Endothelial cell of umbilical vein (primary cell): Measurements from ENCODE around the gene ANKHD1. TPM values are rescaled to one million over a fixed set of nuclear protein-coding genes. Genes with fewer than 3 reads are reported as not detected.

Source experiments
- BruUV-seq: library from RNA; stranded (reverse); fragments of 400-500 nt; replicated peaks from 2 replicates; lab custom pipeline; 2021; lab: Mats Ljungman, UMichigan
- CTCF ChIA-PET: fragments of 300-600, 350-600 bp; sonication (Branson Sonifier 250); formaldehyde crosslinking; loops from one replicate; lab custom pipeline; 2021; ENCODE audit warnings: antibody characterized with exemption, inconsistent platforms; lab: Charles Lee
- POLR2A ChIA-PET: fragments of 300-600, 350-600 bp; sonication (Branson Sonifier 250); formaldehyde crosslinking; loops from one replicate; lab custom pipeline; 2021; ENCODE audit warnings: antibody characterized with exemption, inconsistent platforms; lab: Charles Lee
- DNase-seq: peaks from one replicate; pipeline ENCODE4 v3.0.0-alpha.2; 2011; ENCODE audit warnings: low read depth, low spot score
- FAIRE-seq: peaks from 2 replicates; lab custom pipeline; 2011; peaks lifted over from hg19 to GRCh38; lab: Jason Lieb, UNC
- H2AFZ ChIP-seq: 2 replicates; pipeline ENCODE4 v1.6.0; 2012; ENCODE audit warnings: low read depth, low read length, control low read depth, inconsistent platforms
- H3K27ac ChIP-seq: 2 replicates; pipeline ENCODE4 v1.5.1; 2011; ENCODE audit warnings: low read depth, mild to moderate bottlenecking, control low read depth, low read length, moderate library complexity; ENCODE audit not compliant: insufficient read depth
- H3K27me3 ChIP-seq, 2 experiments: 2 replicates each; pipeline versions ENCODE4 v1.6.0 to v1.6.1; 2011; ENCODE audit warnings: low read length in 2 of 2, mixed read lengths in 1 of 2; ENCODE audit not compliant: control insufficient read depth in 2 of 2, insufficient read depth in 2 of 2
- H3K36me3 ChIP-seq, 2 experiments: 2 replicates in 1 of 2; 3 replicates in 1 of 2; pipeline ENCODE4 v1.5.1; 2011; ENCODE audit warnings: low read length in 2 of 2, mild to moderate bottlenecking in 1 of 2, moderate library complexity in 1 of 2; ENCODE audit not compliant: control insufficient read depth in 2 of 2, insufficient read depth in 2 of 2; ENCODE audit errors: extremely low read depth in 1 of 2
- H3K4me1 ChIP-seq: 3 replicates; pipeline ENCODE4 v1.5.1; 2011; ENCODE audit warnings: mild to moderate bottlenecking, low read length; ENCODE audit not compliant: control insufficient read depth, insufficient read depth; ENCODE audit errors: extremely low read depth
- H3K4me2 ChIP-seq: 2 replicates; pipeline ENCODE4 v1.6.1; 2011; ENCODE audit warnings: low read length, control low read depth, mixed read lengths; ENCODE audit not compliant: insufficient read depth
- H3K4me3 ChIP-seq, 3 experiments: fragments of 200-600 bp in 1 of 3; sonication (generic), shearing (Covaris generic) in 1 of 3; replicated peaks in 1 of 3; 2 replicates each; pipeline ENCODE4 v1.5.1; 2011 to 2016; ENCODE audit warnings: control low read depth in 3 of 3, low read length in 3 of 3, mild to moderate bottlenecking in 2 of 3, inconsistent platforms in 1 of 3, low read depth in 1 of 3, moderate library complexity in 1 of 3; ENCODE audit not compliant: insufficient read depth in 1 of 3
- H3K79me2 ChIP-seq: 2 replicates; pipeline ENCODE4 v1.6.0; 2012; ENCODE audit warnings: low read length, inconsistent platforms; ENCODE audit not compliant: control insufficient read depth, insufficient read depth
- H3K9ac ChIP-seq: replicated peaks from 2 replicates; pipeline ENCODE3; 2011; ENCODE audit warnings: low read length, control low read depth; ENCODE audit not compliant: insufficient read depth; ENCODE audit errors: extremely low read depth
- H3K9me1 ChIP-seq: replicated peaks from 3 replicates; pipeline ENCODE4 v1.6.0; 2011; ENCODE audit warnings: mild to moderate bottlenecking, low read length; ENCODE audit not compliant: control insufficient read depth, insufficient read depth; ENCODE audit errors: extremely low read depth
- H3K9me3 ChIP-seq: replicated peaks from 2 replicates; pipeline ENCODE4 v1.5.1; 2012; ENCODE audit warnings: low read length, inconsistent platforms; ENCODE audit not compliant: control insufficient read depth, insufficient read depth
- H4K20me1 ChIP-seq: replicated peaks from 2 replicates; pipeline ENCODE3; 2011; ENCODE audit warnings: mild to moderate bottlenecking, low read length; ENCODE audit not compliant: control insufficient read depth, insufficient read depth; ENCODE audit errors: extremely low read depth
- CTCF ChIP-seq, 2 donors: IDR thresholded peaks; 1 replicate in 1 of 2; 2 replicates in 1 of 2; pipeline ENCODE4 v1.5.1; 2011; ENCODE audit warnings: low read length in 2 of 2, mild to moderate bottlenecking in 2 of 2, moderate library complexity in 2 of 2, control low read depth in 1 of 2, inconsistent platforms in 1 of 2, low read depth in 1 of 2; ENCODE audit not compliant: insufficient read depth in 1 of 2; ENCODE audit errors: extremely low read depth in 1 of 2
- EZH2 ChIP-seq: IDR thresholded peaks from 2 replicates; pipeline ENCODE4 v1.6.1; 2012; ENCODE audit warnings: borderline replicate concordance, low read depth, mild to moderate bottlenecking, moderate library complexity, low read length, inconsistent platforms; ENCODE audit not compliant: severe bottlenecking
- FOS ChIP-seq: IDR thresholded peaks from 2 replicates; pipeline ENCODE4 v1.6.1; 2011; ENCODE audit warnings: mild to moderate bottlenecking, low read length, moderate library complexity, borderline replicate concordance; ENCODE audit not compliant: insufficient read depth
- GATA2 ChIP-seq: IDR thresholded peaks from 2 replicates; pipeline ENCODE4 v1.7.0; 2011; ENCODE audit warnings: low read depth, mild to moderate bottlenecking, moderate library complexity, mixed read lengths, low read length; ENCODE audit not compliant: insufficient read length, insufficient read depth
- JUN ChIP-seq: IDR thresholded peaks from 2 replicates; pipeline ENCODE4 v1.6.1; 2011; ENCODE audit warnings: borderline replicate concordance, low read depth; ENCODE audit not compliant: insufficient read length, insufficient read depth
- MAX ChIP-seq: IDR thresholded peaks from 2 replicates; pipeline ENCODE4 v1.6.1; 2011; ENCODE audit not compliant: insufficient read depth, insufficient read length
- MYC ChIP-seq: IDR thresholded peaks from one replicate; pipeline ENCODE4 v1.6.1; 2011; ENCODE audit warnings: mild to moderate bottlenecking, low read depth, low read length
- POLR2A ChIP-seq: IDR thresholded peaks from 2 replicates; pipeline ENCODE4 v1.6.1; 2012; ENCODE audit warnings: low read depth, mild to moderate bottlenecking, control low read depth, low read length
- POLR2AphosphoS5 ChIP-seq: IDR thresholded peaks from 2 replicates; pipeline ENCODE4 v1.6.1; 2012; ENCODE audit warnings: low read depth, mild to moderate bottlenecking, control low read depth, low read length, moderate library complexity; ENCODE audit not compliant: insufficient read depth
- dilution Hi-C: fragments of 300-500 bp; cut with MboI; formaldehyde crosslinking; loops from one replicate; pipeline ENCODE4 v1.15.0; 2019; ENCODE audit warnings: low sequenced_read_pairs; ENCODE audit not compliant: extremely low pct_ligation_motif_present
- intact Hi-C: fragments of 100-400 bp; cut with micrococcal nuclease; formaldehyde crosslinking; loops from one replicate; pipeline ENCODE4 v1.10.0; 2022
- polyA plus RNA-seq, 4 experiments: library from polyadenylated mRNA; depleted of rRNA in 3 of 4; stranded (reverse) in 3 of 4; unstranded in 1 of 4; fragments of >200 nt; gene quantifications; 2 replicates each; pipeline versions ENCODE4 v1.2.1 to v1.2.3, GENCODE V29; 2011 to 2012; ENCODE audit warnings: missing spikeins in 1 of 4
- total RNA-seq: library from RNA; stranded (reverse); gene quantifications from 2 replicates; pipeline ENCODE4 v1.2.3, GENCODE V29; 2021

ANKHD1 gene
- total and polyA plus RNA-seq, 2 donors (not counting 3 experiments of a cell fraction or from before 2014, with no cell fraction given): 56.1 to 87.0 TPM

- no peak overlapping the region for H2AFZ ChIP-seq
- peaks cover 2% of the 10 kb centered on the region for H3K9me1 ChIP-seq
- TF ChIP-seq POLR2A: no peak
- no peak for TF ChIP-seq FOS
- TF ChIP-seq MYC: no peak
- TF ChIP-seq EZH2: no peak
- no peak for TF ChIP-seq CTCF (IDR thresholded peaks at IDR 0.05; ENCODE audit: extremely low read depth in 1 of 2, insufficient read depth in 1 of 2, low read depth in 1 of 2, low read length in 2 of 2)
- no peak for TF ChIP-seq GATA2
- no peak for TF ChIP-seq MAX
- no peak for TF ChIP-seq JUN
- TF ChIP-seq POLR2AphosphoS5: no peak
- no TSS peak for BruUV-seq
- H3K27me3 ChIP-seq: no peaks in the 10 kb centered on the region
- ChIA-PET POLR2A (no interaction called here), CTCF (interaction anchor here (1.3 kb wide), 1 partner anchor 15 kb away, joined by 4 read pairs; no protein-coding TSS in a partner anchor)
- H3K4me1 ChIP-seq: no peaks in the 10 kb centered on the region
- no peak overlapping the region for H3K4me2 ChIP-seq
- H4K20me1 ChIP-seq: peaks cover 6% of the 10 kb centered on the region
- DNase-seq (no peak), FAIRE-seq (no peak)
- H3K9ac ChIP-seq: no peak overlapping the region
- intact Hi-C loops: no loop called here
- H3K4me3 ChIP-seq: no peak overlapping the region
- H3K36me3 ChIP-seq: no peaks in the 10 kb centered on the region
- H3K27ac ChIP-seq: no peak overlapping the region
- H3K9me3 ChIP-seq: no peaks in the 10 kb centered on the region
- dilution Hi-C loops: no loop called here
- peaks cover 80% of the 10 kb centered on the region for H3K79me2 ChIP-seq
These were observed 18.6 kb downstream of the ANKHD1 start for GRCh38 chr5:140420226-140420570.
